ENCODE results near the gene NPTX2. TPM values are rescaled to one million over a fixed set of nuclear protein-coding genes. Genes with fewer than 3 reads are reported as not detected.

The NPTX2 gene
- total RNA-seq, 4 donors from 2014 or later = 24.5 to 46.8 (median 39.2) TPM

DNA sequence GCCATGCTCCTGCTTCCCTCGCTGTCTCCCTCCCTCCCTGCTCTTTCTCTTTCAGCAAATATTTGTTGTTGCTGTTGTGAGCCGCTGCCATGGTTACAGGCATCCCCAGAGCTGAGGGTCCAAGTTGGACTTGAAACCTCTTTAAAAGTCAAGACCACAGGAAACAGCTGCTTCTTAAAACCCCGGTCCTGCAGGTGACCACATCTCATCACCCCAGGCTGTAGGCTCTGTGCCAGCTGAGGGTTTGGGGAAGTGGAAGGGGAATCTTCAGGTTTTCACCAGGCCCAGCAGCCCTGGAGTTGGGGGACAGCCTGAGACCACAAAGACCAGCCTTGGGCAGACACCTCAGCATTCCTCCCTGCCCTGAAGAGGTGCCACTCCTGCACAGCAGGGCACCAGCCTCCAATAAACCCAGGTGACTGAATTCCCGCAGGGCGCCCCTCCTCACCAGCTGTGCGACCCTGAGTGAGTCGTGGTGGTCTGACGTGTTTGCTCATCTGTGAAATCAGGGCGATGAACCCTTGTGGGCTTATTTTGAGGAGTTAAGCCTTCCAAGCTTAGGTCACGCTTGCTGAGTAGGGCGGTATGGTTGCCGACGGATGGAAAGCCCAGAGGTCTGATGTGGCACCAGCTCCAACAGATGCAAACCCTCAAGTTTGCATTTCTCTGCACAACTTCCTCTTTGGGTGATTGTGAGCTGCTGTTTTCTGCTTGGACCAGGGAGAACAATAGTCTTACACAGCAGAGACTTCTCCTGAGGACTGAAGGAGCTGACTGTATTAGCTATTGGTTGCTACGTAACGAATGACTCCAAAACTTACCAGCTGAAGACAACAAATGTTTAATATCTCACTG is 24.8 kb downstream of the NPTX2 start:
- H3K27ac ChIP-seq = no peak overlapping the region
- H3K36me3 ChIP-seq = no peaks in the 10 kb centered on the region
- no peaks in the 10 kb centered on the region for H3K27me3 ChIP-seq
- H3K9me3 ChIP-seq = peaks cover 0 to 23% (median 0%) of the 10 kb centered on the region in 4 donors
- TF ChIP-seq EP300 (IDR thresholded peaks at IDR 0.05) (no peak), CTCF (IDR thresholded peaks at IDR 0.05) (no peak), POLR2A (IDR thresholded peaks at IDR 0.05) (no peak)
- 11 to 20% methylated on average over 12 to 14 of the region's 15 CpGs for WGBS, 2 donors
- H3K4me3 ChIP-seq = no peak overlapping the region
- no peak for DNase-seq (ENCODE audit: low spot score in 2 of 2)
- peaks cover 0 to 7% (median 0%) of the 10 kb centered on the region in 4 donors for H3K4me1 ChIP-seq

- DNase-seq (ENCODE audit: low spot score in 2 of 2) = no peak
- H3K27ac ChIP-seq = no peak overlapping the region
- H3K36me3 ChIP-seq = no peaks in the 10 kb centered on the region
Measured at GRCh38 chr7:98643236-98643985, 26.3 kb downstream of the NPTX2 start.

GRCh38 chr7:98646465-98646864 is 29.4 kb downstream of the NPTX2 start:
- H3K27me3 ChIP-seq = no peaks in the 10 kb centered on the region
- no peak for DNase-seq (ENCODE audit: low spot score in 2 of 2)
- 77 to 86% methylated on average over 2 of the region's 2 CpGs for WGBS, 2 donors
- peaks cover 0 to 15% (median 0%) of the 10 kb centered on the region in 4 donors for H3K9me3 ChIP-seq
- H3K4me3 ChIP-seq = no peak overlapping the region
- no peak overlapping the region for H3K27ac ChIP-seq
- H3K36me3 ChIP-seq = no peaks in the 10 kb centered on the region
- no peak for TF ChIP-seq EP300 (IDR thresholded peaks at IDR 0.05)
- no peak for TF ChIP-seq CTCF (IDR thresholded peaks at IDR 0.05)
- no peak for TF ChIP-seq POLR2A (IDR thresholded peaks at IDR 0.05)
- H3K4me1 ChIP-seq = peaks cover 0 to 7% (median 0%) of the 10 kb centered on the region in 4 donors

More at GRCh38 chr7:98643236-98643985, 26.3 kb downstream of the NPTX2 start:
- TF ChIP-seq EP300 (IDR thresholded peaks at IDR 0.05) (no peak), POLR2A (IDR thresholded peaks at IDR 0.05) (no peak), CTCF (IDR thresholded peaks at IDR 0.05) (no peak)
- H3K4me1 ChIP-seq = peaks cover 0 to 7% (median 0%) of the 10 kb centered on the region in 4 donors
- WGBS, 2 donors = 76 to 77% methylated on average over 2 to 3 of the region's 3 CpGs
- no peak overlapping the region for H3K4me3 ChIP-seq
- H3K9me3 ChIP-seq = peaks cover 0 to 18% (median 0%) of the 10 kb centered on the region in 4 donors
- H3K27me3 ChIP-seq = no peaks in the 10 kb centered on the region

DNA sequence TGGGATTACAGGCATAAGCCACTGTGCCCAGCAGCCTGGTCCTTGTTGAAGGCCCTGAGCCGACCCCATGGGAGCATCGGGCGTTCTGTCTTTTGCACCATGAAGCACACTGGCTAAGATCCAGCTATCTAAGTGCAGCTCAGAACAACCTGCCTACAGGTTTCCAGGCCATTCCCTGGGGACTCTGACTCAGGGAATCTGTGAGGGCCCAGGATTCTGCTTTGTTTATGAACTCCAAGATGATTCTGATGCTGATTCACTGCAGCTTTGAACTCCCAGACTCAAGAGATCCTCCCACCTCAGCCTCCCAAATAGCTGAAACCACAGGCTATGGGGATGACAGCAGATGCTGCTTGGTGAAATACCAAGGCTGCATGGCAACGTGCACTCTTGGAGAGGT is 30.2 kb downstream of the NPTX2 start:
- Histone ChIP-seq H3K4me1 (peaks cover 0 to under 1% (median 0%) of the 10 kb centered on the region in 4 donors), H3K27ac (no peak overlapping the region), H3K36me3 (no peaks in the 10 kb centered on the region), H3K4me3 (no peak overlapping the region), H3K9me3 (peaks cover 0 to 15% (median 0%) of the 10 kb centered on the region in 4 donors), H3K27me3 (no peaks in the 10 kb centered on the region)
- TF ChIP-seq EP300 (IDR thresholded peaks at IDR 0.05) = no peak
- TF ChIP-seq POLR2A (IDR thresholded peaks at IDR 0.05) = no peak
- no peak for TF ChIP-seq CTCF (IDR thresholded peaks at IDR 0.05)
- WGBS, 2 donors = 75 to 81% methylated on average over 4 of the region's 4 CpGs
- no peak for DNase-seq (ENCODE audit: low spot score in 2 of 2)

GRCh38 chr7:98651760-98652159 is 34.7 kb downstream of the NPTX2 start:
- Histone ChIP-seq H3K36me3 (no peaks in the 10 kb centered on the region), H3K9me3 (peaks cover 0 to 29% (median 0%) of the 10 kb centered on the region in 4 donors), H3K27ac (no peak overlapping the region), H3K4me3 (no peak overlapping the region), H3K4me1 (no peaks in the 10 kb centered on the region), H3K27me3 (no peaks in the 10 kb centered on the region)
- DNase-seq (ENCODE audit: low spot score in 2 of 2) = no peak
- TF ChIP-seq POLR2A (IDR thresholded peaks at IDR 0.05) (no peak), EP300 (IDR thresholded peaks at IDR 0.05) (no peak), CTCF (IDR thresholded peaks at IDR 0.05) (no peak)
- 84 to 86% methylated on average over 6 of the region's 6 CpGs for whole genome bisulfite sequencing, 2 donors
